Measurements from ENCODE around the gene MYO5A. TPM values are rescaled to one million over a fixed set of nuclear protein-coding genes. Genes with fewer than 3 reads are reported as not detected.

MYO5A gene
- total and polyA plus RNA-seq, 2 donors (not counting 3 experiments of a cell fraction or from before 2014, with no cell fraction given), result 31.9 to 91.9 TPM

DNA sequence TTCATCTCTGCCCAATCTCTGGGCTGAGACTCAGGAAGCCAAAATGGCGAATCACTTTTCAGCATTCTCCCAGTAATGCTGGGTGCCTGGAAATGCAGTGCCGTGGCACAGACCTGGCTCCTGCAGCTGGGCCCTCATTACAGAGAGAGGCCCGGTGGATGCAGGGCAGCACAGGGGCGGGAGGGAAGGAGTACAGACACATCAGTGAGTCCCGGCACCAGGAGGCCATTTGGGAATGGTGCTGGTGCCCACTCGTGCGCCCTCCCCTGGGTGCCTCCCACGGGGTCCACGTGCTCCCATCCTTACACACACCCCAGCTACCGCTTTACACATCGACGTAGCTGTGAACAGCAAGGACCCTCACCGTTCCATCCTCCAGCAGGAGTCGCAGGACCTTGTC lies 246.3 kb downstream of the MYO5A start:
- H3K4me3 ChIP-seq (replicated peaks in 1 of 3; ENCODE audit: insufficient read depth in 1 of 3, low read depth in 1 of 3, low read length in 3 of 3), result no peak overlapping the region
- no peaks in the 10 kb centered on the region for H3K9me3 ChIP-seq (replicated peaks; ENCODE audit: control insufficient read depth, insufficient read depth, low read length)
- DNase-seq (ENCODE audit: low read depth, low spot score) (no peak), FAIRE-seq (no peak)
- H2AFZ ChIP-seq (ENCODE audit: low read depth, low read length), result no peak overlapping the region
- H4K20me1 ChIP-seq (replicated peaks; ENCODE audit: control insufficient read depth, extremely low read depth, insufficient read depth, low read length), result no peaks in the 10 kb centered on the region
- H3K27ac ChIP-seq (ENCODE audit: insufficient read depth, low read depth, low read length), result no peak overlapping the region
- H3K4me1 ChIP-seq (ENCODE audit: control insufficient read depth, extremely low read depth, insufficient read depth, low read length), result no peaks in the 10 kb centered on the region
- H3K27me3 ChIP-seq (ENCODE audit: control insufficient read depth in 2 of 2, insufficient read depth in 2 of 2, low read length in 2 of 2), result no peaks in the 10 kb centered on the region
- H3K4me2 ChIP-seq (ENCODE audit: insufficient read depth, low read length), result no peak overlapping the region
- dilution Hi-C loops (cut with MboI; ENCODE audit: extremely low pct_ligation_motif_present, low sequenced_read_pairs) (no loop called here), intact Hi-C loops (cut with micrococcal nuclease) (no loop called here)
- no peaks in the 10 kb centered on the region for H3K79me2 ChIP-seq (ENCODE audit: control insufficient read depth, insufficient read depth, low read length)
- peaks cover 0 to 8% of the 10 kb centered on the region in 2 experiments for H3K36me3 ChIP-seq (ENCODE audit: control insufficient read depth in 2 of 2, extremely low read depth in 1 of 2, insufficient read depth in 2 of 2, low read length in 2 of 2)
- TF ChIP-seq MYC (IDR thresholded peaks at IDR 0.05; ENCODE audit: low read depth, low read length) (no peak), JUN (IDR thresholded peaks at IDR 0.05; ENCODE audit: borderline replicate concordance, insufficient read depth, insufficient read length, low read depth) (no peak)
- CTCF ChIA-PET, result interaction anchor here (1.0 kb wide), 1 partner anchor 13 kb away, joined by 3 read pairs; the partner anchor contains the start of gene MYO5C
- POLR2A ChIA-PET, result no interaction called here
- no peaks in the 10 kb centered on the region for H3K9me1 ChIP-seq (replicated peaks; ENCODE audit: control insufficient read depth, extremely low read depth, insufficient read depth, low read length)
- no peak overlapping the region for H3K9ac ChIP-seq (replicated peaks; ENCODE audit: extremely low read depth, insufficient read depth, low read length)
- BruUV-seq (replicated peaks), result no TSS peak

- Histone ChIP-seq H3K27me3 (ENCODE audit: control insufficient read depth in 2 of 2, insufficient read depth in 2 of 2, low read length in 2 of 2) (no peaks in the 10 kb centered on the region), H3K9me1 (replicated peaks; ENCODE audit: control insufficient read depth, extremely low read depth, insufficient read depth, low read length) (no peaks in the 10 kb centered on the region), H3K4me2 (ENCODE audit: insufficient read depth, low read length) (no peak overlapping the region), H3K4me1 (ENCODE audit: control insufficient read depth, extremely low read depth, insufficient read depth, low read length) (no peaks in the 10 kb centered on the region), H3K36me3 (ENCODE audit: control insufficient read depth in 2 of 2, extremely low read depth in 1 of 2, insufficient read depth in 2 of 2, low read length in 2 of 2) (peaks cover 0 to 9% of the 10 kb centered on the region in 2 experiments), H3K27ac (ENCODE audit: insufficient read depth, low read depth, low read length) (no peak overlapping the region), H2AFZ (ENCODE audit: low read depth, low read length) (no peak overlapping the region), H3K9ac (replicated peaks; ENCODE audit: extremely low read depth, insufficient read depth, low read length) (no peak overlapping the region), H4K20me1 (replicated peaks; ENCODE audit: control insufficient read depth, extremely low read depth, insufficient read depth, low read length) (no peaks in the 10 kb centered on the region), H3K4me3 (replicated peaks in 1 of 3; ENCODE audit: insufficient read depth in 1 of 3, low read depth in 1 of 3, low read length in 3 of 3) (no peak overlapping the region), H3K9me3 (replicated peaks; ENCODE audit: control insufficient read depth, insufficient read depth, low read length) (no peaks in the 10 kb centered on the region), H3K79me2 (ENCODE audit: control insufficient read depth, insufficient read depth, low read length) (no peaks in the 10 kb centered on the region)
- POLR2A ChIA-PET, result no interaction called here
- CTCF ChIA-PET, result interaction anchor here (1.0 to 1.1 kb wide), 3 partner anchors 13 to 15 kb away, joined by 3 read pairs; partner anchors contain the start of gene MYO5C
- FAIRE-seq (no peak), DNase-seq (ENCODE audit: low read depth, low spot score) (no peak)
- intact Hi-C loops (cut with micrococcal nuclease) (no loop called here), dilution Hi-C loops (cut with MboI; ENCODE audit: extremely low pct_ligation_motif_present, low sequenced_read_pairs) (no loop called here)
- no TSS peak for BruUV-seq (replicated peaks)
- TF ChIP-seq MYC (IDR thresholded peaks at IDR 0.05; ENCODE audit: low read depth, low read length) (no peak), FOS (IDR thresholded peaks at IDR 0.05; ENCODE audit: borderline replicate concordance, insufficient read depth, low read length) (no peak), JUN (IDR thresholded peaks at IDR 0.05; ENCODE audit: borderline replicate concordance, insufficient read depth, insufficient read length, low read depth) (no peak), POLR2AphosphoS5 (IDR thresholded peaks at IDR 0.05; ENCODE audit: insufficient read depth, low read depth, low read length) (no peak), POLR2A (IDR thresholded peaks at IDR 0.05; ENCODE audit: low read depth, low read length) (no peak), GATA2 (IDR thresholded peaks at IDR 0.05; ENCODE audit: insufficient read depth, insufficient read length, low read depth, low read length) (no peak), EZH2 (IDR thresholded peaks at IDR 0.05; ENCODE audit: borderline replicate concordance, low read depth, low read length, severe bottlenecking) (no peak)
- TF ChIP-seq, protein P1, sequence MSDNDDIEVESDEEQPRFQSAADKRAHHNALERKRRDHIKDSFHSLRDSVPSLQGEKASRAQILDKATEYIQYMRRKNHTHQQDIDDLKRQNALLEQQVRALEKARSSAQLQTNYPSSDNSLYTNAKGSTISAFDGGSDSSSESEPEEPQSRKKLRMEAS (IDR thresholded peaks at IDR 0.05; ENCODE audit: insufficient read depth, insufficient read length), result no peak
- TF ChIP-seq, protein P2, sequence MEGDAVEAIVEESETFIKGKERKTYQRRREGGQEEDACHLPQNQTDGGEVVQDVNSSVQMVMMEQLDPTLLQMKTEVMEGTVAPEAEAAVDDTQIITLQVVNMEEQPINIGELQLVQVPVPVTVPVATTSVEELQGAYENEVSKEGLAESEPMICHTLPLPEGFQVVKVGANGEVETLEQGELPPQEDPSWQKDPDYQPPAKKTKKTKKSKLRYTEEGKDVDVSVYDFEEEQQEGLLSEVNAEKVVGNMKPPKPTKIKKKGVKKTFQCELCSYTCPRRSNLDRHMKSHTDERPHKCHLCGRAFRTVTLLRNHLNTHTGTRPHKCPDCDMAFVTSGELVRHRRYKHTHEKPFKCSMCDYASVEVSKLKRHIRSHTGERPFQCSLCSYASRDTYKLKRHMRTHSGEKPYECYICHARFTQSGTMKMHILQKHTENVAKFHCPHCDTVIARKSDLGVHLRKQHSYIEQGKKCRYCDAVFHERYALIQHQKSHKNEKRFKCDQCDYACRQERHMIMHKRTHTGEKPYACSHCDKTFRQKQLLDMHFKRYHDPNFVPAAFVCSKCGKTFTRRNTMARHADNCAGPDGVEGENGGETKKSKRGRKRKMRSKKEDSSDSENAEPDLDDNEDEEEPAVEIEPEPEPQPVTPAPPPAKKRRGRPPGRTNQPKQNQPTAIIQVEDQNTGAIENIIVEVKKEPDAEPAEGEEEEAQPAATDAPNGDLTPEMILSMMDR (IDR thresholded peaks at IDR 0.05; ENCODE audit: extremely low read depth in 1 of 2, insufficient read depth in 1 of 2, low read depth in 1 of 2, low read length in 2 of 2), result no peak
Observed at GRCh38 chr15:52281085-52282035, 247.3 kb downstream of the MYO5A start.

Data from endothelial cell of umbilical vein (primary cell).